ENCODE data around the gene UST. TPM values are rescaled to one million over a fixed set of nuclear protein-coding genes. Genes with fewer than 3 reads are reported as not detected.

UST gene
- total RNA-seq, 2 experiments from 2014 or later: 1.9 to 3.7 TPM

GRCh38 chr6:148837941-148838340 lies 91.1 kb downstream of the UST start:
- H3K27ac Mint-ChIP-seq: no peak overlapping the region
- Histone ChIP-seq H3K4me3 (ENCODE audit: low read length) (no peak overlapping the region), H3K27me3 (ENCODE audit: control insufficient read depth in 1 of 2, insufficient read depth in 2 of 2, low read length in 2 of 2) (no peaks in the 10 kb centered on the region), H3K36me3 (ENCODE audit: insufficient read depth, low read length) (no peaks in the 10 kb centered on the region), H3K9me3 (ENCODE audit: control insufficient read depth in 1 of 2, insufficient read depth in 1 of 2, low read length in 2 of 2) (no peaks in the 10 kb centered on the region), H3K27ac (ENCODE audit: low read depth in 1 of 2, low read length in 2 of 2) (no peak overlapping the region), H3K4me1 (ENCODE audit: insufficient read depth, low read length) (no peaks in the 10 kb centered on the region)
- intact Hi-C loops (cut with DNase I, micrococcal nuclease): loop anchor here in 1 of 2 experiments (5.0 kb wide), 1 partner anchor 66 kb away; no protein-coding TSS in a partner anchor
- POLR2A ChIA-PET: no interaction called here
- no peak for TF ChIP-seq CTCF (IDR thresholded peaks at IDR 0.05)
- CTCF ChIA-PET: no interaction called here
- no peaks in the 10 kb centered on the region for H3K27me3 Mint-ChIP-seq
- ATAC-seq (ENCODE audit: poor library complexity) (no peak), DNase-seq (no peak)
- no peaks in the 10 kb centered on the region for H3K9me3 Mint-ChIP-seq
- H3K36me3 Mint-ChIP-seq (ENCODE audit: low read depth): no peaks in the 10 kb centered on the region
- peaks cover 12% of the 10 kb centered on the region for H3K4me1 Mint-ChIP-seq (ENCODE audit: low read depth)
- no peak overlapping the region for H3K4me3 Mint-ChIP-seq

DNA sequence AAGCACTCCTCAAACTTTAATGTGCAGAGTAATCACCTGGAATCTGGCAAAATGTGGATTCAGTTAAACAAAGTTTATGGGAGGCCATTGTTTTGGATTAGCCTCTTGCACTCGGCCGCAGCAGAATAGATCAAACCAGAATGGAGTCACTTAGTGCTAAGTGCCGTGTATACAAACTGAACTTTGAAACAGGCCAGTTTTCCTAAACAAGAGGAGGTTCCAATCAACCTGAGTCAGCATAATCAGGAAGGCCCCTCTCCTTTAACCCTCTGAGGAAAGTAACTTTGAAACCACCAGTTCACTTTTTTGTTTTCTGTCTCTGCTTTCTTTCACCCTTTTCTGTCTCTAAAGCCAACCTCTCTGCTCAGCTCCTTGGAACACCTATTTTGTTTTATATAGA lies 92.2 kb downstream of the UST start:
- Histone ChIP-seq H3K27me3 (ENCODE audit: control insufficient read depth in 1 of 2, insufficient read depth in 2 of 2, low read length in 2 of 2) (no peaks in the 10 kb centered on the region), H3K9me3 (ENCODE audit: control insufficient read depth in 1 of 2, insufficient read depth in 1 of 2, low read length in 2 of 2) (no peaks in the 10 kb centered on the region), H3K4me1 (ENCODE audit: insufficient read depth, low read length) (no peaks in the 10 kb centered on the region), H3K27ac (ENCODE audit: low read depth in 1 of 2, low read length in 2 of 2) (no peak overlapping the region), H3K4me3 (ENCODE audit: low read length) (no peak overlapping the region), H3K36me3 (ENCODE audit: insufficient read depth, low read length) (no peaks in the 10 kb centered on the region)
- intact Hi-C loops (cut with DNase I, micrococcal nuclease): loop anchor here in 1 of 2 experiments (5.0 kb wide), 1 partner anchor 67 kb away; no protein-coding TSS in a partner anchor
- ChIA-PET POLR2A (no interaction called here), CTCF (no interaction called here)
- DNase-seq (no peak), ATAC-seq (ENCODE audit: poor library complexity) (no peak)
- no peak overlapping the region for H3K4me3 Mint-ChIP-seq
- no peak for TF ChIP-seq CTCF (IDR thresholded peaks at IDR 0.05)
- H3K4me1 Mint-ChIP-seq (ENCODE audit: low read depth): peaks cover 12% of the 10 kb centered on the region
- no peaks in the 10 kb centered on the region for H3K9me3 Mint-ChIP-seq
- no peak overlapping the region for H3K27ac Mint-ChIP-seq
- no peaks in the 10 kb centered on the region for H3K36me3 Mint-ChIP-seq (ENCODE audit: low read depth)
- no peaks in the 10 kb centered on the region for H3K27me3 Mint-ChIP-seq

DNA sequence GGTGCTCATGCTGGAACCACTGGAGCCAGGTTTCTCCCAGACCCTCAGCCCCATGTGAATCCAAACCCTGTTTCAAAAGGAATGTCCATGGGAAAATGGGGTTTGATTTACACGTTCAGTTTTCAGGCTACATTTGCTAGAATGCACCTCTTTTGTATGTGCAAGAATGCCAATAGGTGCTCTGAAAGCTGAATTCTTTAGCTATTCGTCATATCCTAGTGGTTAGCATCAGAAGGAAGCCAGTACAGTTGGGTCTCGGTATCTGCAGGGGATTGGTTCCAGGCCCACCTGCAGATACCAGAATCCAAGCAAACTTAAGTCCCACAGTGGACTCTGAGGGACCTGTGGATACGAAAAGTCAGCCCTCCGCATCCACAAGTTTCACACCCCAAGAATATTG lies 93.4 kb downstream of the UST start:
- no peak for DNase-seq
- Mint-ChIP-seq H3K27me3 (no peaks in the 10 kb centered on the region), H3K4me3 (no peak overlapping the region), H3K9me3 (no peaks in the 10 kb centered on the region), H3K36me3 (ENCODE audit: low read depth) (no peaks in the 10 kb centered on the region), H3K4me1 (ENCODE audit: low read depth) (peaks cover 11% of the 10 kb centered on the region), H3K27ac (no peak overlapping the region)
- Histone ChIP-seq H3K27me3 (ENCODE audit: control insufficient read depth in 1 of 2, insufficient read depth in 2 of 2, low read length in 2 of 2) (no peaks in the 10 kb centered on the region), H3K36me3 (ENCODE audit: insufficient read depth, low read length) (no peaks in the 10 kb centered on the region), H3K27ac (ENCODE audit: low read depth in 1 of 2, low read length in 2 of 2) (no peak overlapping the region), H3K4me3 (ENCODE audit: low read length) (no peak overlapping the region), H3K4me1 (ENCODE audit: insufficient read depth, low read length) (no peaks in the 10 kb centered on the region), H3K9me3 (ENCODE audit: control insufficient read depth in 1 of 2, insufficient read depth in 1 of 2, low read length in 2 of 2) (no peaks in the 10 kb centered on the region)
- POLR2A ChIA-PET: no interaction called here
- no peak for TF ChIP-seq CTCF (IDR thresholded peaks at IDR 0.05)
- CTCF ChIA-PET: no interaction called here
- intact Hi-C loops (cut with DNase I, micrococcal nuclease): no loop called here
- no peak for ATAC-seq (ENCODE audit: poor library complexity)

Measured in CD4-positive, alpha-beta T cell (primary cell).